ENCODE measurements around the gene FBXW10.
"Not testable (repeated sequence)": the region's sequence is repeated elsewhere in the genome, so short reads cannot be mapped to it uniquely, and the experiment has no call there.

The FBXW10 gene

DNA sequence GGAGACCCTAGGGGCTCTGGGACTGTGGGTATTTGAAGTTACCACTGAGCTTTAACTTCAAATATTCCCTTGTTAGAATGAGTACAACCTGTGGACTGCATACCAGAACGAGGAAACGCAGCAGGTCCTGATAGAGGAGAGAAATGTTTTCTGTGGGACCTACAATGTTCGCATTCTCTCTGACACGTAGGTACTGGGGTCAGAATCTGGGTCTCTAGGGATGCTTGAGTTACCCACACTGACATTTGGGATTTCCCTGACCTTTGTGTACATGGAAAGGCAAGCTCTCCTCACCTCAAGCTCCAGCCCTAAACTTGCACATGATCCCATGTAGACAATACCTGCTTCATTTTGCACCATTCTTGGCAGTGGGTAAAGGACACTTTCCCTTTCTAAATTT is 12.1 kb downstream of the FBXW10 start:
- DNase-seq: not testable (repeated sequence)

DNA sequence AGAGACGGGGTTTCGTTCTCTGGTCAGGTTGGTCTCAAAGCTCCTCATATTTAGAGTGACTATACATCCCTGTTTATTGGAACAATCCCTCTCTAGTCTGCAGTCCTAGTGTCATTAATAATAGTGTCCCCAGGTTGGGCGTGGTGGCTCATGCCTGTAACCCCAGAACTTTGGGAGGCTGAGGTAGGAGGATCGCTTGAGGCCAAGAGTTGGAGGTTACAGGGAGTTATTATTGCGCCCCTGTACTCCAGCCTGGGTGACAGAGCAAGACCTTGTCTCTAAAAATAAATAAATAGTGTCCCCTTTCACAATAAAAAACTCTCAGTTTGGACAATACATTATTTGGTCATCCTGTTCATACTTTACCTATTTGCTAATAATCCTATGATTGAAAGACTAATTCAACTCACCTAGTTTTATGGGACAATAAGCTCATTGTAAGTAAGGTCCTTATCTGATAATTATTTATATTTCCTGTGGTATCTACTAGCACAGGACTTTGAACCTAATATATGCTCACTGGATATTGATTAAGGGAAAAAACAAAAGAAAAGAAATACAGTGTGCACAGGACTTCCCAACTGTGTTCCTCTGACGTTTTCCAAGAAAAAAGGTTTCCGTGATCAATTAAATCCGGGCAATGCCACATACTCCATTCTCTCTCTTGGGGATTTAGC is 13.7 kb downstream of the FBXW10 start:
- DNase-seq: not testable (repeated sequence)

DNA sequence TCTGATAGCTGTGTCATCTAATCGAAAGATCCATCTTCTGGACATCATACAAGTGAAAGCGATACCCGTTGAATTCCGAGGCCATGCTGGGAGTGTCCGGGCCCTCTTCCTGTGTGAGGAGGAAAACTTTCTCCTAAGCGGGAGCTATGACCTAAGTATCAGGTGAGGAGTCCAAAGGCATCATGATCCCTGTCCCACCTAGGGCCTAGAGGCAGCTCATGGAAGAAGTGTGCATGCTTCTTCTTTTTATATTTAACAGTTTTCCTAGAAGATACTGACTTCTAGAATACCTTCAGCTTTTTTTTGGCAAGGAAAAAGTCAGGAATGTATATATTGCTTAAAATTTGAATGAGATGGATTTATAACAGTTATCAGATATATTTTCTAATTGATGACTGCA is 14.5 kb downstream of the FBXW10 start:
- DNase-seq: not testable (repeated sequence)

DNA sequence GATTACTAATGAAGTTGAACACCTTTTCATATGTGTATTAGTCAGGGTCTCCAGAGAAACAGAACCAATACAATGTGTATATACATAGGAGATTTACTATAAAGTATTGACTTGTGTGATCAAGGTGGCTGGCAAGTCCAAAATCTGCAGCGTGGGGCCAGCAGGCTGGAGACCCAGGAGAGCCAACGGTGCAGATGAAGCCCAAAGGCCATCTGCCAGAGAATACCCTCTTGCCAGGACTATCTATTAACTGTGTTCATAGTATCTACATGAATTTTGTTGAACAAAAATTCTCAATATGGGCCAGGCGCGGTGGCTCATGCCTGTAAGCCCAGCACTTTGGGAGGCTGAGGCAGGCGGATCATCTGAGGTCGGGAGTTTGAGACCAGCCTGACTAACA is 16.4 kb downstream of the FBXW10 start:
- not testable (repeated sequence) for DNase-seq

DNA sequence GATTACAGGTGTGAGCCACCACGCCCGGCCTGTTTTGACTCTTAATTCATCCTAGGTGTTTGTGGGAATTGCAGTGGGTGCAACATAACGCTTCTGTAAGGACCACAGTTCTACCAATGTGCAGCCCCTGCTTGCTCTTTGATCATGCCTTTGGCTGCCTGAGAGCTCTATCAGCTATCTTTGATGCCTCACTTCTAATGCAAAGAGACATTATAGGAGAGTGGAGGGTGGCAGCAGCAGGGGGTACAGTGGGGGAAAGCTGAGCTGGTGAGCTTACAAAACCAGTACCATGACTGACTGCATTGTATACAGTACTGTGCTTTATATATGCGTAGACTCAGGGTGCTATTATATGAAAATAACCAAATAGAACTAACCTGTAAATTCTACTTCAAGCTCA is 26.7 kb downstream of the FBXW10 start:
- DNase-seq: not testable (repeated sequence)

DNA sequence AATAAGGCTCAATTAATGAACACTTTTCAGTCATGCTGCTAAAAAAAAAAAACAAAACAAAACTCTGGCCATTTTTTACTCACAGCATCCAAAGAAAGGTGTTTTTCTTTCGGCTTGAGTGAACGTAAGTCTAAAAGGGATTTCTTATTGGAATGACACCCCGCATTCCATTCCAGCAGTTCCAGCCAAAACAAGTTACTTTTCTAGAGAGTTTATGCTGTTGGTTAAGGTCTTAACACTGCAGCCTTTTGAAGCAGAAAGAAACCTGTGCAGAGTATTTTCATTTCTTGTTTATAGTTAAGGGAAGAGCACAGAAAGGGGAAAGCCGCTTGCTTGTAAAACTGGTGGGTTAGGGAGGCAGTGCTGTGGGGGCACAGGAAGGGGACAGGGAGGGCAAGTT is 27.2 kb downstream of the FBXW10 start:
- not testable (repeated sequence) for DNase-seq

DNA sequence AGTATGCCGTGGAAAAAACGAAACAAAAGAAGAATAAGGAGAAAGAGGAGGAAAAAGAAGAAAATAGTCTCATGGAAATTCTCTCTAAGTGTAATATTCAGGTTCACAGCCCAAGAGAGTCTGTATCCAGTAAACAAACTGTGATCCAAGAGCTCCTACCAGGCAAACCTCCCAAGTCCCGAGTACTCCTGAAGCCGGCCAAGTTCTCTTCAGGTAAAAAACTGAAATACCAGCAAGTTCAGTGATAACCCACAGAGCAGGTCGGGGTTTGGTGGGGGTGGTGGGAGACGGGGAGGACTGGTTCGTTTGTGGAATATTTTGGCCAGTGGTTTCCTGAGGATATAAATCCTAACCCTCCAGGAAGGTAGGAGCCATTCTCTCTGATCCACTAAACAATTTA is 28.6 kb downstream of the FBXW10 start:
- DNase-seq: no peak

DNA sequence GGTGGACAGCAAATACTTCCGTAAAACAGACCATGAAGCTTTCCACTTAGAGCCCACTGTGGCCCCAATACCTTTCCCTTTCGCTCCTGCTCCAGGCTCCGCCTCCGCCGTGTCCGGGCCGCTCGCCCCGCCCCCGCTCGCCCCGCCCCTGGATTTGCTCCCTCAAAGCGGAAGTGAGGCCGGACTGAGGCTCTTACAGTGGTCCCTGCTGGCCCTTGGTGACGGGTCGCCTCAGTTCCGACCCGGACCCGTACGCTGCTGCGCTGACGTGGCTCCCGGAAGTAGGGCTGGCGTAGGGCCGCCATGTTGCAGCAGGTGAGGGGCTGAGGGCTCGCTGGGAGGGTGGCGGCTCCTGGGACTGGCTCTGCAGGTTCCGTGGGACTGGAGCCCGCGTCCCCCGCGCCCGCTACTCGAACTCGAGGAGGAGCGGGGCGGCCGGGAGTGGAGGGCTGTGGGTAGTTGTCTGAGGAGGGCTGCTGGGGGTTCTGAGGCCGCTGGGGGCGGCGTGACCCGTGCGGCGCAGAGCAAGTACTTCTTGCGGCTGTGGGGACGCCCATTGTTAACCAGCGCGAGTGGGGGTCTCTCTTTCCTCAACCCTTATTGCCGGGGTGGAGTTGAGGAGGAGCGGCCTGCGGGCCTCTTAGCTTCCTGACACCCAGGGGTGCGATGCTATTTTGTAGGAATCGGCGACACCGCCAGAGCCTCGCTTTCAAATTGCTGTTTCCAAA is 37.3 kb downstream of the FBXW10 start, which contains the start of gene TVP23B:
Gene TVP23B, plus strand, starts transcription at position 193 of the 728 bp plus-strand sequence. Its CDS starts 111 bp downstream, at position 304.
- peak; percentile 97 for DNase-seq

DNA sequence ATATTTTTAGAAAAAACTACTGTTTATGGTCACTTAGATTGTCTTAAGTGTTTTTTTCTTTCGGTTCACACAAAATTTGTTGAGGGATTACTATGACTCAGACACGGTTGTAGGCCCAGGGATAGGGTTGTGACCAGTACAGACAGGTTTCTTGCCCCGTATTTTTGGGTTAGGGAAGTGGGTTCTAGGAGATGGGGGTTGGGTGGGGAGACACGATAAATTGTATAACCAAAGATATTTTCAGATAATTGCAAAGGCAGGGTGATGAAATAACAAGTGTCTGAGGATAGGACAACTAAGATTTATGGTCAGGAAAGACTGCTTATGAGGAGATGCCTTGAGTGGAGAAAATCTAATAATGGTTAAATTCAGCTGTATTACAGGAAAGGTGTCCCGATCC is 38.0 kb downstream of the FBXW10 start:
- DNase-seq: not testable (repeated sequence)

DNA sequence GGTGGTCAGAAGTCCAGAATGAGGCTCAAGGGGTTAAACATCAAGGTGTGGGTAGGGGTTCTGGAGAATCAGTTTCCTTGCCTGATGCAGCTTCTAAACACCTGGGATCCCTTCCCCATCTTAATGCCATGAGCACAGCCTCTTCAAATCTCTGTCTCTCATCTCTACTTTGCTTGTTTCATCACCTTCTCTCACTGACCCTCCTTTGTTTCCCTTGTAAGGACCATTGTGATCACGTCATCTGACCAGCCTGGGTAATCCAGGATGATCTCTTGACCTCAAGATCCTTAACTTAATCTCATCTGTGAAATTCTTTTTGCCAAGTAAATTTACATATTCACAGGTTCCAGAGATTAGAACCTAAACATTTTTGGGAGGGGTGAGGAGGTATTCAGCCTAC is 42.1 kb downstream of the FBXW10 start:
- not testable (repeated sequence) for DNase-seq

DNA sequence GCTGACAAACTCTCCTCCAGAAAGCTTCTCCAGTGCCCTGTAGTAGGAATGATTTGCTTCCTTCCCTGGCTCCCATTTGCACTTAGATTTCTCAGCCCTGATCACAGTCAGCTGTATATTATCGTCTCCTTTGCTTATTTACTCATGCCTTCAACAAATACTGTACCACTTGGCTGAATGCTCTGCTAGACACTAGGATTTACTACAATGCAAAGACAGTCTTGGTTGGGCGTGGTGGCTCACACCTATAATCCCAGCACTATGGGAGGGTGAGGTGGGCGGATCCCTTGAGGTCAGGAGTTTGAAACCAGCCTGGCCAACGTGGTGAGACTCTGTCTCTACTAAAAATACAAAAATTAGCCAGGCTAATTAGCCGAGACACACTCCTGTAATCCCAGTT is 43.0 kb downstream of the FBXW10 start:
- DNase-seq: not testable (repeated sequence)

DNA sequence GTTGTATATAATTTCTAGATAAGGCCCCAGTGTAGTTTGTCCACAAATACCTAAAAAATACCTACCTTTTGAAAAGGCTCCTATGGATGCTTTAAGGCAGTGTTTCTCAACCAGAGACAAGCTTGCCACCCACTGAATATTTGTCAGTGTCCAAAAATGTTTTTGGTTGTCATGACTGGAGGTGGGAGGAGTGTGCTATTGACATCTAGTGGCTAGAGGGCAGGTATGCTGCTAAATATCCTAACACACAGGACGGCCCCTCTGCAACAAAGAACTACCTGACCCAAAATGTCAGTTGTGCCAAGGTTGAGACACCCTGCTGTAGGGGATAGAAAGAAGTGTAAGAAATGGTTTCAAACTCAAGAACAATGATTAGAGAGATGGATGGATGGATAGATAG is 47.5 kb downstream of the FBXW10 start:
- DNase-seq: not testable (repeated sequence)

DNA sequence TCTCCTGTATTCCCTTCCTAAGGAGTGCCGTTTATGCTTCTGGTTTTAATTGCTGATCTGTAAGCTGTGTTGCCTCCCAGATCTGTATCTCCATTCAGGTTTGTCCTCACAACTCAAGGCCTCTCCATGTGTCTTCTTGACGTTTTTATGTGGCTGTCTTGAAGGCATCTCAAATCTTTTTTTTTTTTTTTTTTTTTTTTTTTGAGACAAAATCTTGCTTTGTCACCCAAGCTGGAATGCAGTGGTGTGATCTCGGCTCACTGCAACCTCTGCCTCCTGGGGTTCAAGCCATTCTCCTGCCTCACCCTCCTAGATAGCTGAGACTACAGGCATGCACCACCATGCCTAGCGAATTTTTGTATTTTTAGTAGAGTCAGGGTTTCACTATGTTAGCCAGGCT is 51.0 kb downstream of the FBXW10 start:
- not testable (repeated sequence) for DNase-seq

DNA sequence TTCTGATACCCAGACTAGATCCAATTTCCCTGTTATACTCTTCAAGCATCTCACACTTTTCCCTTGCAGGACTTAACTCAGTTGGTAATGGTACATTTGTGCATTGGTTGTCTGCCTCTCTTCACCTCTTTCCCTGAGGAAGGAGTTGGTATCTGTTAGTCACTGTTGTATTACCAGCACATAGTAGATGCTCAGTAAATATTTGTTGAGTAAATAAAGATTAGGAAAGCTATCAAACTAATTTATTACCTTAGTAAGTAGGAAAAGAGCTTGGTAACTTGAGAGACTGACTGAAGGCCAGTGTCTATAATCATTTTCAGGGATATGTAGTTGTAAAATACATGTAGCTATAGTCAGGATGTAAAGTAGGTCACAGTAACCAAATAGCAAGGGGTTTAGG is 53.0 kb downstream of the FBXW10 start:
- not testable (repeated sequence) for DNase-seq

DNA sequence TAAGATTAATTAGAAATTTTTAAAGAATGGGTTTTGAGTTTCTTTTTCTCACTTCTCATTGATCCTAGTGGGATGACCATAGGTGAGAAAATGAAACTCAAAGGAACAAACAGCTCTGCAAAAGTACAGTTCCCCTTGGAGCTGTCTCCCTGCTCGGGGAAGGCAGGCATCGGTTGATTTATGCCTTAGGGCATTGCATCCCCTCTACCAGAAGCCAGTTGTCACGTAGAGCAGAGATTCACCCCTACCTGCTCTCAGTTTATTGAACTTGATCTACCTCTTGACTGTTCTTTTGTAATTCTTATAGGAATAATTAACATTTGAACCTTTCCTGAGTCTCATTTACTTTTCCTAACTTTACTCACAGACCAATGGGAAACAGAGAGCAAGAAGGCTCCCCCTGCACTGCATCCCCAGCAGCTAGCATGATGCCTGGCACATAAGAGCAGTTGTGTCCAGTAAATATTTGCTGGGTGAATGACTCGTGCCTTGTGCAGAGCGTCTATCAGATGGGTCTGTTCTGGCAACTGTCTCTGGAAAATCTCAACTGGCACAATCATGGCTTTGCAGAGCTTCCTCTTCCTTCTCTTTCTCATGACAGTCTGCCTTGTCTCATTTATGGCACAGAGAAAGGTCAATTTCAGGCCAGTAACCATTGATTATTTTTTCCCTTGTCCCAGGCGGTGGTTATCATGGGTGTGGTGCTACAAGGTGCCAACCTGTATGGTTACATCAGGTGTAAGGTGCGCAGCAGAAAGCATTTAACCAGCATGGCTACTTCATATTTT is 59.8 kb downstream of the FBXW10 start:
- DNase-seq: not testable (repeated sequence)

DNA sequence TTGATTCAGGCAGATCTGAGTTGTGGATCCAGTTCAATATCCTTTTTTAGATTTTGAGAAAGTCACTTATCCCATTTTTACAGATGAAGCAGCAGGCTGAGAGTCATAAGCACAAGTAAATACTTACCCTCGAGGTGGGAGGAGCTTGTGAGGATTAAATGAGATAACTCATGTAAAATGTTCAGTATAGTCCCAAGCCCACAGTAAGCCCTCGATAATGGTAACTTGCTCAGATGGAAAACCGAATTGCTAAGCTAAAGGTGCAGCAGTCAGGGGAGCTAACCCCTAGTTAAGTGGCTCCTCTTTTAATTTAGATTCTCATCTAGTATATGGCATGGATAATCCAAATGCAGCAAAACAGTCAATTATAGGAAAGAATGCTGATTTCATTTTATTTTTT is 72.1 kb downstream of the FBXW10 start:
- not testable (repeated sequence) for DNase-seq

DNA sequence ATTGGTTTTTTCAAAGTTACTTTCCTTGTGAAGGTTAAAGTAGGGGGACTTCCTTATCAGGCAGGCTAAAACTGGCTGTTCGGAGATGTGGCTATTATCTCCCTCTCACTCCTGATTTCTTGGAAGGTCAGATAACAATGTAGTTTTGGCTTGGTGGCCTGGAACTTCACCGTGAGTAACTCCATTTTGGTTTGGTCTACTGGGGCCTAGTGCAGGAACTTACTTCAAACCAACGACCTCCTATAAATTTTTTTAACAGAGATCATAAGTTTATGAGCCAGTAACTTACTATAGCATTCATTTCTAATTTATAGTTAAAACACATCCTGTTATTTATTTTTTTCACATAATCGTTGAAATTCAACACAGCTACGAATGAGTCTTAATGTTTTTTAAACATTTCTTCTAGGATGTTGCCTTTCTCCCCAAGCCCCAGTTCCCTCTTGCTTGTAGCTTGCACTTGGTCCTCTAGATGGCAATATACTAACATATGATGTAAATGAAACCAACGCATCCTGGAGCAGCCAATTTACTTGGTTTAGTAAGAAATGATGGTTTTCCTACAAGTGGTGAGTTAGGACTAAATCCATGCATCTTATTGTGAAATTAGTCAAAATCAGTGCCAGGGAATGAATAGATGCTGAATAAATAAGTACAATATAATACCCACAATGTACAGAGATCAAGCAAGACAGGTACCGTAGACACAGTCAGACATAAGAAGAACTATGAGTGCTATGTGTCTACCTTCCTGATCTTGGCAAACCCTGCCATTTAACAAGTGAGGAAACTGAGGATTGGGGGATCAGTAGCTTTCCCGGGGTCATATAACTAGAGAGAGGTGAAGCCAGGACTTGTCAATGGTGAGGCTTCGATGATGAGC is 72.9 kb downstream of the FBXW10 start:
- peak; percentile 32 for DNase-seq

DNA sequence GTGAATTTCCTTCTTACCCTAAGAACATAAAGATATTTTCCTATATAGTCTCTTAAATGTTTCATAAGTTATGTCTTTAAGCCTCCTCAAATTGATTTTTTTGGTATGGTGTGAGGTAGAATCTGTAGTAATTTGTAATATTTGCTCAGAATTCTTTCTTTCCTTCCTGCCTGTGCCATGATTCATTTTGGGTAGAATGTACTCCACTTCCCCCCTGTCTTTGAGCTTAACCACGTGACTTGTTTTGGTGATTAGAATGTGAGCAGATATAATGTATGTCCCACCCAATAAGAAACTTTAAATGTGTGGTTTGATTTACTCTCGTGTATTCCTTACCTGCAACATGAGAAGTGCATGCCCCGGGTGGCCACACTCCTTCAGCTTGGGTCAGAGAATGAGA is 77.6 kb downstream of the FBXW10 start:
- not testable (repeated sequence) for DNase-seq

DNA sequence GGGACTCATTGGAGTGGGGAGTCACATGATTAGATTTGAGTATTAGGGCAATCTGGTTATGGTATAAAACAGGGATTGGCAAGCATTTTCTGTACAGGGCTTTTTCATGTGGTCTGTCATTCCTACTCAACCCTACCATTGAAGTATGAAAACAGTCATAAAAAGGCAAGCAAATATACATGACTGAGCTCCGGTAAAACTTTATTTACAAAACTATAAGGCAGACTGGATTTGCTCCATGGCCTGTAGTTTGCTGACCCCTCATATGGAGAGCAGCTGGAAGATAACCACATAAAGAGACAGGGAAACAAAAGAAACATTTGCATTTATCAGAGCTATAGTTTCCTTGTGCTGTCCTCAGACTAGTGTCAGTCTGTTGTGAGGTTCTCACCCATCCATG is 83.8 kb downstream of the FBXW10 start:
- not testable (repeated sequence) for DNase-seq
